Astrocyte of the hippocampus (primary cell): ENCODE measurements around the gene HTT.

Source experiments
- DNase-seq: peaks from one replicate; pipeline ENCODE4 v3.0.0; 2011; ENCODE audit warnings: low read depth, low spot score

Gene HTT

GRCh38 chr4:3174371-3175338 is 100.2 kb downstream of the HTT start:
- DNase-seq, result no peak

GRCh38 chr4:3176367-3177229 is 102.1 kb downstream of the HTT start:
- no peak for DNase-seq

- no peak for DNase-seq
These were observed 102.9 kb downstream of the HTT start for GRCh38 chr4:3177426-3177825.

GRCh38 chr4:3177905-3178304 is 103.4 kb downstream of the HTT start:
- no peak for DNase-seq

- no peak for DNase-seq
These were observed 103.9 kb downstream of the HTT start for GRCh38 chr4:3178351-3178750.

GRCh38 chr4:3179126-3179706 is 104.7 kb downstream of the HTT start:
- DNase-seq, result no peak

GRCh38 chr4:3183008-3183407 is 108.5 kb downstream of the HTT start:
- DNase-seq, result no peak

GRCh38 chr4:3184725-3185124 is 110.2 kb downstream of the HTT start:
- DNase-seq, result no peak

GRCh38 chr4:3186609-3187008 is 112.1 kb downstream of the HTT start:
- DNase-seq, result peak; percentile 67

GRCh38 chr4:3188118-3188517 is 113.6 kb downstream of the HTT start:
- no peak for DNase-seq

- DNase-seq, result no peak
These were observed 115.0 kb downstream of the HTT start for GRCh38 chr4:3189459-3189858.

- no peak for DNase-seq
These were observed 116.1 kb downstream of the HTT start for GRCh38 chr4:3190549-3190948.

- no peak for DNase-seq
These were observed 117.7 kb downstream of the HTT start for GRCh38 chr4:3192188-3192587.

- no peak for DNase-seq
These were observed 118.3 kb downstream of the HTT start for GRCh38 chr4:3192827-3193226.

GRCh38 chr4:3193531-3194203 is 119.2 kb downstream of the HTT start:
- no peak for DNase-seq

- no peak for DNase-seq
These were observed 122.3 kb downstream of the HTT start for GRCh38 chr4:3196670-3197359.

- no peak for DNase-seq
These were observed 123.1 kb downstream of the HTT start for GRCh38 chr4:3197366-3198105.

- no peak for DNase-seq
These were observed 124.4 kb downstream of the HTT start for GRCh38 chr4:3198906-3199305.

- DNase-seq, result no peak
These were observed 125.4 kb downstream of the HTT start for GRCh38 chr4:3199653-3200422.
